HG02763 (cell line): ENCODE data around the gene ITPRIPL2.

Experiments
- ATAC-seq: cut with Tn5 transposase; IDR thresholded peaks from one replicate; pipeline ENCODE4 v1.9.1; 2021; ENCODE audit warnings: mild to moderate bottlenecking, moderate library complexity; ENCODE audit not compliant: unreplicated experiment

The ITPRIPL2 gene

DNA sequence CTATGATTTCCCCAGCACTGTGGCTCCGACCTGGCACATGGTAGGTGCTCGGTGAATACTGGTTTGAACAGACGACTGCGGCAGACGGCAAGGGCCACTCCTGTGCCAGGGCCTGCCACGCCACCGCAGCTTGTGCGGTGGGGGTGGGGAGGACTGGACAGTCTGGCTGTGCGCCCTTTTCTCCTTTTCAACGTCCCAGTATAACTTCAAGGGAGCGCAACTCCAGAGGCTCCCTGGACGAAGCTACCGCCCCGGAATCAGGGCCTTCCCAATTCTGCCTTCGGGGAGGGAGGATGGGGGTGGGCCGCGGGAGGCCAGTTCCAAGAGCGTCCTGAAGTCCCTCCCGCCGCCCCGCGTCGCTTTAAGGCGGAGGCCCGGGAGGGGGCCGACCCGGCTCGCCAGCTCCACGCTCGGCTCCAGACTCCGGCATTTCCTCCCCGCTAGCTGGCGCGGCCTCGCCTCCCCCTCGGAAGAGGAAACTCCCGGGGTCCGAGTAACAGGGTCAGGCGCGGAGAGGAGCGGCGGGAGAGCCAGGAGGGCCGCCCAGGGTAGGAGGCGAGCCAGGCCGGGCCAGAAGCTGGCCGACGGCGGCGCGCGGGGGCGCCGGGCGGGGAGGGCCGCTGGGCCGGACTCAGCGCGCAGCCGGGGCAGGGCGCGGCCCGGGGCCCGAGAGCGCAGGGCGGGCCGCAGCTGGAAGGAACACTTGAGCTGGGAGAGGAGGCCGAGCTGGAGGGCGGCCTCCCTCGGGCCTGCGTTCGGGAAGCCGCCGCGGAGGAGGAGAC, at the start of gene ITPRIPL2:
Gene ITPRIPL2 (plus strand): TSS at position 388 of the 782 bp plus-strand sequence. CDS start 498 bp downstream, outside the sequence.
- ATAC-seq = no peak

- ATAC-seq = no peak
Measured at GRCh38 chr16:19066988-19067348, 46.8 kb upstream of the ITPRIPL2 start.

GRCh38 chr16:19067349-19068236, 46.2 kb upstream of the ITPRIPL2 start, which contains the start of gene COQ7:
Gene COQ7 (plus strand): TSS chr16:19067614. CDS start chr16:19067665, 51 bp downstream.
- peak; percentile 94 for ATAC-seq

- no peak for ATAC-seq
Measured at GRCh38 chr16:19068237-19068815, 45.4 kb upstream of the ITPRIPL2 start.

DNA sequence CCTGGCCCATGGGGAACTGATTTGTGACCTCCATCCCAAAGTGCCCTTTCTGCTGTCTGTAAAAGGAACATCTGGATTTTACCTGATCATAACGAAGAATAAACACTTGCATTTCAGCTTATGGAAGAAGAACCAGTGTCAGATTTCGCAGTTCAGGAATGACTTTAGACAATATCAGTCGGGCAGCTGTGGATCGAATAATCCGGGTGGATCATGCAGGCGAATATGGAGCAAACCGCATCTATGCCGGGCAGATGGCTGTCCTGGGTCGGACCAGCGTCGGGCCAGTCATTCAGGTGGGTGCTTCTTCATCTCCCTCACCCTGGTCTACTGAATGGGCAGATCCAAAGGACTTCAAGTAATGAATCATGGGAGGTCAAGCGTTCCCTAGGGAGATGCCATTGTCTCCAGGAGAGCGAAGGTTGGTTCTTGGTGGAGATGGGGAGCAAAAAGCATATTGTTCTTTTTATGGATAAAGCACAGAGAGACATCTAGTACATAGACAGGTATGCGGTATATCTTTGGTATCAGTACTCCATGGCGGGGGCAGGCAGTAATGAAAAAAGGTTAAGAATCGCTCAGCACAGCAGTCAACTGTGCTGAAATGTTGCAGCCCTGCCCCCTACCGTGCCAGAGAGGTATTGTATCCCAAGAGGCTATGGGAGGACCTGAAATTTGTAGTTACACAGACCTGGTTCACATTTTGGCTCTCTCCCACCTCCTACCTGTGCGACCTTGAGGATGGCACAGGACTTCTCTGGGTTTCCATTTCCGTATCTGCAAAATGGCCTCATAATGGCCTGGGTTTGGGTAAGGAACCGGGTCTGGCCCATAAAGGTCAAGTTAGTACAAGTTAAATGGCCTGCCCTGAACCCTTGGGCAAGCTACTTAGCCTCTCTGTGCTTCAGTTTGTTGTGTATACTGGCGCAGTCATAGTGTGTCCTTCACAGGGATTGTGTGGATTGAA, 41.7 kb upstream of the ITPRIPL2 start:
- no peak for ATAC-seq

DNA sequence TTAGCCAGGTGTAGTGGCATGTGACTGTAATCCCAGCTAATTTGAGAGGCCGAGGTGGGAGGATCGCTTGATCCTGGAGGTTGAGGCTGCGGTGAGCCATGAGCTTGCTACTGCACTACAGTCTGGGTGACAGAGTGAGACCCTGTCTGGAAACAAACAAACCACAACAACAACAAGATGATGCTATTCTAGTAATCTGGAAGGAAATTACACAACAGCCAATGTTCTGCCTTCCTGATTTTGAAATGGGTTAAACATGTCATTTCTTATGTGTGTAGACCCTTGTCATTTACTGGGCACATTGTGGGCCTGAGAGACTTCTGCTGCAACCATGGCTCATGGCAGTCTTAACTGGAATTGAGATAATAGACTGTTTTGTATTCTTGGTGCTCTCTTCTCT, 40.4 kb upstream of the ITPRIPL2 start:
- ATAC-seq = no peak

GRCh38 chr16:19073863-19074262, 39.9 kb upstream of the ITPRIPL2 start:
- ATAC-seq = no peak

DNA sequence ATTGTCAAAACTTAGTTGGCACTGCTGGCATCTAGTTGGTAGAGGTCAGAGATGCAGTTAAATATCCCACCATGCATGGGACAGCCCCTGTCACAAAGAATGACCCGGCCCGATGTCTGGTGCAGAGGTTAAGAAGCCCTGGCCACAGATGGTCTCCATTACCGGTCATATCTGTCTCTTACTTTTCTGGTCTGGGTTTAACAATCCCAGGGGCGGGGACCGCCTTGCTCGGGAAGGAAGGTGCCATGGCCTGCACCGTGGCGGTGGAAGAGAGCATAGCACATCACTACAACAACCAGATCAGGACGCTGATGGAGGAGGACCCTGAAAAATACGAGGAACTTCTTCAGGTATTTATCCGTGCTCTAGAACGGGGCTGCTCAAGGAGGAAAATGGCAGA, 38.3 kb upstream of the ITPRIPL2 start:
- ATAC-seq = no peak

GRCh38 chr16:19077879-19078278, 35.9 kb upstream of the ITPRIPL2 start:
- ATAC-seq = no peak

GRCh38 chr16:19083670-19084069, 30.1 kb upstream of the ITPRIPL2 start:
- no peak for ATAC-seq

GRCh38 chr16:19084139-19084538, 29.6 kb upstream of the ITPRIPL2 start:
- no peak for ATAC-seq

- no peak for ATAC-seq
Measured at GRCh38 chr16:19084879-19085278, 28.9 kb upstream of the ITPRIPL2 start.

DNA sequence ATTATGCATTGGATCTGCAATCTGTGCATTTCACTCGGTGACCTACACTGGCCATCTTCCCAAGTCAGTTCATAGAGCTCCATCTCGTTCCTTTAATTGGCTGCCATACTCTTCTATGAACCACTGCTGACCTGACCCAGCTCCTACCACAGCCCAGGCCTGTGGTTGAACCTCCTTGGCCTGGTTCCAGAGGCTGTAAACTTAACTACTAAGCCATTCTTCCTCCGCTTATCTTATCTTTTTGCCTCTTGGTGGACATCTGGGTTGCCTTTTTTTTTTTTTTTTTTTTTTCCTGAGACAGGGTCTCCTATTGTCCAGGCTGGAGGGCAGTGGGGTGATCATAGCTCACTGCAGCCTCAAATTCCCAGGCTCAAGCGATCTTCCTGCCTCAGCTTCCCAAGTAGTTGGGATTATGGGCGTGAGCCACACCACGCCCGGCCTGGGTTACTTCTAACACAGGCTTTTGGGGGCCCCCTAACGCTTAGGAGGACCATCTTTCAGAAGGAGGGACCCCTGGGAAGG, 28.0 kb upstream of the ITPRIPL2 start:
- no peak for ATAC-seq

DNA sequence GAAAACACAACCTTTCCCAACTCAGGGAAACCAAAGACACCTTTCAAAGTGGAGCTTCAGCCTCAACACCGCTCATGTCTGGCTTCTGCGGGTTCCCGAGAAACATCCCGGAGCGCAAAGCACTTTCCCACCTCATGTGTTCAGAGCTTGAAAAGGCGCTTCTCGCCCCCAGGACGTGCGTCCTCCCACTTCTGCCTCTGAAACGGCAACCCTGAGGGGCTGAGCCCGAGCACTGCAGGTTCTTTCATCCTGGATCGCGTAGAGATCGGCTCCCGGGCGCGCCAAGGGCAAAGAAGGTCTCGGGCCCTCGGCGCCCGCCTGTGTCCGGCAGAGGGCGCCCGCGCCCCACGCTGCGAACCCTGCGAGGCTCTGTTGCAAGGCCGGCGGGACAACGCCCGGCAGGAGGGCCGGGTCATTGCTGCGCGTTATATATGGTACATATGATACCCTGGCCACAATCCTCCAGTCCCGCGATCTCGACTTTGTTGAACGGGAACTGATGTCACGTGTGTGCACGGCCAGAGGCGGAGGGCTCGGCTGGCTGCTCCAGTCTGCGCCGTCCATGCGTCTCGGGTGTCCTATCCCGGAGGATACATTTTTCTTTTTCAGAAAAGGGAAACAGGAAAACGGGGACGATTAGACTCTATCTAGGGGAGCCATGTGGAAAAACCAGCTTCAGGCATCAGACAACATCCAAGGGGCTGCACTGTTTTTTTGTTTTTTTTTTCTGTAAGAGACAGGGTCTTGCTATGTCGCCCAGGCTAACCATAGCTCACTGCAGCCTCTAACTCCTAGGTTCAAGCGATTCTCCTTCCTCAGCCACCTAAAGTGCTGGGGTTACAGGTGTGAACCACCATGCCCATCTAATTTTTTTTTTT, 27.2 kb upstream of the ITPRIPL2 start:
- ATAC-seq = peak; percentile 78

DNA sequence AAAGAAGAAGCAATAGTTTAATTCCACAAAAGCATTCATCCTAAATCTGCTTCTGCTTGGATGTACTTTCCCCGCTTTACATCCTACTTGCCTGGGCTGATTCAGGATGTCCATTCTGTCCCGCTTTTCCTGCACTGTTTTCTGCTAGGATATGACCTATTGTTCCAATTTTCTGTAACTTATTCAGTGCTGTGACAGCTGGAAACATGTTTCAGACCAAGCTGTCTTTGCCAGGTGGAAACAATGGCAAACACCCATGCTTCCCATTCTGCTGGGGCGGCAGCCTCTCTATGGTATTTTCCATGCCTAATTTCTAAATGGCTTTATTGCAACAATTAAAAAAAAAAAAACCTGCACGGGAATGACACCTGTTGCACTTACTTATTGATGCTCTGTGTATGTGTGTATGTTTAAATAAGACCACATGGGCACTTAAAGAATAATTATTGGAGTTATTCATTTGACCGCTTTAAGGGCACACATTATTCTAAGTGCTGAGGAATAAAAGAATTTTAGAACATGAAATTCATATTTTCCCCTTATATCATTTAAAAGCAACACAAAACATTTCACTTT, 25.3 kb upstream of the ITPRIPL2 start:
- ATAC-seq = no peak

GRCh38 chr16:19089410-19089955, 24.3 kb upstream of the ITPRIPL2 start:
- ATAC-seq = no peak

- no peak for ATAC-seq
Measured at GRCh38 chr16:19090916-19091315, 22.8 kb upstream of the ITPRIPL2 start.

- ATAC-seq = no peak
Measured at GRCh38 chr16:19092653-19093410, 20.9 kb upstream of the ITPRIPL2 start.
